ENCODE results near the gene ZFYVE16.

ZFYVE16 gene

DNA sequence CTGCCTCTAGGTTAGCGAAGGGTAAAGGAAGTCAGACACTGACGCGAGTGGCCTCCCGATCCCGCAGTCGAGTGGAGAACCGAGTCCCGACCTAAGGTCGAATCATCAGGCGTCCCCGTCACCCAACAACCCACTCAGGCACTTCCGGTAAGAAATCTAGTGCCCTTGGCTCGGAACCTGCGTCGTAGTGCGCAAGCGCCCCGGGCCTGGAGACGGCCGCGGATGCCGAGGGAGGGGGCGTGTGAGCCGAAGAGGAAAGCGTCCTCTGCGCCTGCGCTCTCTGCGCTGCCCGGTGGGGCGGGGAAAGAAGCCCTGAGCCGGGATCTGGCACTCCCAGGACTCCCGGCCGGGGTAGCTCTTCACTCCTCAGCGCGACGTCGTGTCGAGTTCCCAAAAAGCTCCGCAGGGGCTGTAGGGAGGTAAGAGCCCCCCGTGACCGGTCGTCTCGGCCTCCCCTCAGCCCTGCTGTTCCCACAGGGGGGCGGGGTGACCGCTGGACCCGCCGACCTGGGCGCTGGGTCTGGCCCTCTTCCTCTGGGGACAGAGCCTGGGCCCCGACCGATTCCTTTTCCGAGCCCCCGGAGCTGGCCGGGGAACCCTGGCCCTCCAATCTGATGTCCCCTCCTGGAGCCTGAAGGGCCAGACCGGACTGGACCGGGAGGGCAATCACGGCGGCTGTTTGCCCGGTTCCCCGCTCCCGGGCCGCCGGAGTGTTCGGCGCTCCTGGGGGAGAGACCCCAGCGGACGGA is at the start of gene ZFYVE16 (continued):
- no peak for TF ChIP-seq FEZF1 (tag by site-specific recombination; IDR thresholded peaks at IDR 0.05)
- TF ChIP-seq ATF2 (tag by site-specific recombination; IDR thresholded peaks at IDR 0.05; ENCODE audit: low read depth), result no peak
- no peak for TF ChIP-seq ZNF571 (tag by site-specific recombination; IDR thresholded peaks at IDR 0.05)
- TF ChIP-seq, protein P1, sequence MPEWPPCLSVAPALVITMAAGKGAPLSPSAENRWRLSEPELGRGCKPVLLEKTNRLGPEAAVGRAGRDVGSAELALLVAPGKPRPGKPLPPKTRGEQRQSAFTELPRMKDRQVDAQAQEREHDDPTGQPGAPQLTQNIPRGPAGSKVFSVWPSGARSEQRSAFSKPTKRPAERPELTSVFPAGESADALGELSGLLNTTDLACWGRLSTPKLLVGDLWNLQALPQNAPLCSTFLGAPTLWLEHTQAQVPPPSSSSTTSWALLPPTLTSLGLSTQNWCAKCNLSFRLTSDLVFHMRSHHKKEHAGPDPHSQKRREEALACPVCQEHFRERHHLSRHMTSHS (tag by site-specific recombination; IDR thresholded peaks at IDR 0.05), result no peak
- peak; percentile 69; the same call in 1 of the 2 replicates for TF ChIP-seq ZXDB (tag by site-specific recombination; IDR thresholded peaks at IDR 0.05)
- no peak; the same call in 1 of the 2 replicates for TF ChIP-seq ZNF184 (tag by site-specific recombination; IDR thresholded peaks at IDR 0.05)
- peak; percentile 37; the same call in 1 of the 2 replicates for TF ChIP-seq ZNF423 (tag by site-specific recombination; IDR thresholded peaks at IDR 0.05)
- no peak for TF ChIP-seq ZNF416 (tag by site-specific recombination; IDR thresholded peaks at IDR 0.05)
- TF ChIP-seq, protein P2, sequence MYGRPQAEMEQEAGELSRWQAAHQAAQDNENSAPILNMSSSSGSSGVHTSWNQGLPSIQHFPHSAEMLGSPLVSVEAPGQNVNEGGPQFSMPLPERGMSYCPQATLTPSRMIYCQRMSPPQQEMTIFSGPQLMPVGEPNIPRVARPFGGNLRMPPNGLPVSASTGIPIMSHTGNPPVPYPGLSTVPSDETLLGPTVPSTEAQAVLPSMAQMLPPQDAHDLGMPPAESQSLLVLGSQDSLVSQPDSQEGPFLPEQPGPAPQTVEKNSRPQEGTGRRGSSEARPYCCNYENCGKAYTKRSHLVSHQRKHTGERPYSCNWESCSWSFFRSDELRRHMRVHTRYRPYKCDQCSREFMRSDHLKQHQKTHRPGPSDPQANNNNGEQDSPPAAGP (tag by site-specific recombination; IDR thresholded peaks at IDR 0.05), result peak; percentile 41; the same call in 1 of the 2 replicates
- peak; percentile 70 for TF ChIP-seq ZBTB10 (tag by site-specific recombination; IDR thresholded peaks at IDR 0.05)
- TF ChIP-seq ZNF239 (tag by site-specific recombination; IDR thresholded peaks at IDR 0.05), result no peak
- TF ChIP-seq, protein P3, sequence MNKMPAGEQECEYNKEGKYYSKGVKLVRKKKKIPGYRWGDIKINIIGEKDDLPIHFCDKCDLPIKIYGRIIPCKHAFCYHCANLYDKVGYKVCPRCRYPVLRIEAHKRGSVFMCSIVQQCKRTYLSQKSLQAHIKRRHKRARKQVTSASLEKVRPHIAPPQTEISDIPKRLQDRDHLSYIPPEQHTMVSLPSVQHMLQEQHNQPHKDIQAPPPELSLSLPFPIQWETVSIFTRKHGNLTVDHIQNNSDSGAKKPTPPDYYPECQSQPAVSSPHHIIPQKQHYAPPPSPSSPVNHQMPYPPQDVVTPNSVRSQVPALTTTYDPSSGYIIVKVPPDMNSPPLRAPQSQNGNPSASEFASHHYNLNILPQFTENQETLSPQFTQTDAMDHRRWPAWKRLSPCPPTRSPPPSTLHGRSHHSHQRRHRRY (tag by site-specific recombination; IDR thresholded peaks at IDR 0.05), result no peak
- TF ChIP-seq ZNF777 (tag by site-specific recombination; IDR thresholded peaks at IDR 0.05; ENCODE audit: borderline replicate concordance), result peak; percentile 57; the same call in 1 of the 2 replicates
- TF ChIP-seq, protein P4, sequence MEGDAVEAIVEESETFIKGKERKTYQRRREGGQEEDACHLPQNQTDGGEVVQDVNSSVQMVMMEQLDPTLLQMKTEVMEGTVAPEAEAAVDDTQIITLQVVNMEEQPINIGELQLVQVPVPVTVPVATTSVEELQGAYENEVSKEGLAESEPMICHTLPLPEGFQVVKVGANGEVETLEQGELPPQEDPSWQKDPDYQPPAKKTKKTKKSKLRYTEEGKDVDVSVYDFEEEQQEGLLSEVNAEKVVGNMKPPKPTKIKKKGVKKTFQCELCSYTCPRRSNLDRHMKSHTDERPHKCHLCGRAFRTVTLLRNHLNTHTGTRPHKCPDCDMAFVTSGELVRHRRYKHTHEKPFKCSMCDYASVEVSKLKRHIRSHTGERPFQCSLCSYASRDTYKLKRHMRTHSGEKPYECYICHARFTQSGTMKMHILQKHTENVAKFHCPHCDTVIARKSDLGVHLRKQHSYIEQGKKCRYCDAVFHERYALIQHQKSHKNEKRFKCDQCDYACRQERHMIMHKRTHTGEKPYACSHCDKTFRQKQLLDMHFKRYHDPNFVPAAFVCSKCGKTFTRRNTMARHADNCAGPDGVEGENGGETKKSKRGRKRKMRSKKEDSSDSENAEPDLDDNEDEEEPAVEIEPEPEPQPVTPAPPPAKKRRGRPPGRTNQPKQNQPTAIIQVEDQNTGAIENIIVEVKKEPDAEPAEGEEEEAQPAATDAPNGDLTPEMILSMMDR (tag by site-specific recombination; IDR thresholded peaks at IDR 0.05), result peak; percentile 82
- TF ChIP-seq, protein P5, sequence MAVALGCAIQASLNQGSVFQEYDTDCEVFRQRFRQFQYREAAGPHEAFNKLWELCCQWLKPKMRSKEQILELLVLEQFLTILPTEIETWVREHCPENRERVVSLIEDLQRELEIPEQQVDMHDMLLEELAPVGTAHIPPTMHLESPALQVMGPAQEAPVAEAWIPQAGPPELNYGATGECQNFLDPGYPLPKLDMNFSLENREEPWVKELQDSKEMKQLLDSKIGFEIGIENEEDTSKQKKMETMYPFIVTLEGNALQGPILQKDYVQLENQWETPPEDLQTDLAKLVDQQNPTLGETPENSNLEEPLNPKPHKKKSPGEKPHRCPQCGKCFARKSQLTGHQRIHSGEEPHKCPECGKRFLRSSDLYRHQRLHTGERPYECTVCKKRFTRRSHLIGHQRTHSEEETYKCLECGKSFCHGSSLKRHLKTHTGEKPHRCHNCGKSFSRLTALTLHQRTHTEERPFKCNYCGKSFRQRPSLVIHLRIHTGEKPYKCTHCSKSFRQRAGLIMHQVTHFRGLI (tag by site-specific recombination; IDR thresholded peaks at IDR 0.05), result 0 out of 2 replicates have a peak, but pooled peaks have one; percentile 30
- TF ChIP-seq OVOL3 (tag by site-specific recombination; IDR thresholded peaks at IDR 0.05), result no peak; the same call in 1 of the 2 replicates
- TF ChIP-seq ZNF747 (tag by site-specific recombination; IDR thresholded peaks at IDR 0.05), result no peak
- TF ChIP-seq, protein P6, sequence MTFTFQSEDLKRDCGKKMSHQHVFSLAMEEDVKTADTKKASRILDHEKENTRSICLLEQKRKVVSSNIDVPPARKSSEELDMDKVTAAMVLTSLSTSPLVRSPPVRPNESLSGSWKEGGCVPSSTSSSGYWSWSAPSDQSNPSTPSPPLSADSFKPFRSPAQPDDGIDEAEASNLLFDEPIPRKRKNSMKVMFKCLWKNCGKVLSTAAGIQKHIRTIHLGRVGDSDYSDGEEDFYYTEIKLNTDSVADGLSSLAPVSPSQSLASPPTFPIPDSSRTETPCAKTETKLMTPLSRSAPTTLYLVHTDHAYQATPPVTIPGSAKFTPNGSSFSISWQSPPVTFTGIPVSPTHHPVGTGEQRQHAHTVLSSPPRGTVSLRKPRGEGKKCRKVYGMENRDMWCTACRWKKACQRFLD (tag by site-specific recombination; IDR thresholded peaks at IDR 0.05), result no peak
- no peak for TF ChIP-seq SCRT1 (tag by site-specific recombination; IDR thresholded peaks at IDR 0.05; ENCODE audit: borderline replicate concordance)
- no peak for TF ChIP-seq ZNF433 (tag by site-specific recombination; IDR thresholded peaks at IDR 0.05; ENCODE audit: low read depth)
- TF ChIP-seq YY2 (tag by site-specific recombination; IDR thresholded peaks at IDR 0.05), result no peak

Data from HEK293 (cell line).